Activated T-helper 1 cell treated with Interleukin-2 at 50 U/mL for 16 hours (primary cell): ENCODE measurements around the gene APOA5.
"Not testable (repeated sequence)": the region's sequence is repeated elsewhere in the genome, so short reads cannot be mapped to it uniquely, and the experiment has no call there.

Source experiments
- DNase-seq: peaks from one replicate; pipeline ENCODE4 v3.0.0-alpha.2; 2020; ENCODE audit warnings: low read depth

APOA5 gene

DNA sequence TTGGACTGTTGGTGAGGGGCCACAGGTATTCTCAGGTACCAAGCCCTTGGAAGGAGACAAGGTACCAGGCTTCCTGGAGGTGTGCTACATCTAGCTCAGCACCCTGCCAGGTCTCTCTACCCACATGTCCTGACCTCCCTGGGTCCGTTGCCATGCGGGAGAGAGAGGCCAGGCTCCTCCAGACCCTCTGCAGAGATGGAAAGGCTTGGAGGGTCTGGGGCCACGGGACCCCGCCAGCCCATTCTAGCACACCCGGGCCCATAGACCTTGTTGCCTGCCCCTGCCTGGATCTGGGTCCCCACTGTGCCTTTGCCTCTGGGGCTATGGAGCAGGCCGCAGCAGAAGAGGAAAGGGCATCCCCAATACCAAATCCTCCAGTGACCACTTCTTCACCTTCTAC is 35.8 kb upstream of the APOA5 start:
- no peak for DNase-seq

DNA sequence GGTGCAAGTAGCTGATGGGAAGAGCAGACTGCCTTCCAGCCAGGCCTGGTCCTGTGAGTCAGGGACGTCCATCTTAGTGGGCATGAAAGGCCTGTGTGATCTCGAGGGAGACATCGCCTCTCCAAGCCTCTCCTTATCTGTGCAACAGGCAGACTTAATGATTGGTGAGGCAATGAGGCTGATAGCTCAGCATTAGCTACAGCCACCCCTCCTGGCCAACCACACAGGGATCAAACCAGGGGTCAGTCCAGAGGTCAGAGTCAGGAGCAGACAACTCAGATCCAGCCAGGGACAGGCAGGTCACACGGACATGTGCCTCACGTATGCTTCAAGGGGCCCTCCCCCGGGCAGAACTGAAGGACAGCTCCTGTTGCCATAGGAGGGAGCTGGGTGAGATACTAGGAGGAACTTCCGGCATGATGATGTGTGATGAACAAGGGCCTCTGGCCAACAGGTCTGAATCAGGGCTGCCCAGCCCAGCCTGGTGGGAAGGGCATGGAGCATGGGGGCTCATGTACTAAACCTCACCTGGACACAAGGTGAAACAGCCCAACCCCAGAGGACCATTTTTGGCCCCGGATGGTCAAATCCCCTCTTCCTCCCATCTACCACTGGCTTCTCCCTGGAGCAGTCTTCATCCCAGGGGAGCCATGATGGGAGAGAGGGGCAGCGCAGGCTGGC is 35.2 kb upstream of the APOA5 start:
- no peak for DNase-seq

GRCh38 chr11:116825854-116826750 is 34.4 kb upstream of the APOA5 start:
- no peak for DNase-seq

GRCh38 chr11:116825434-116825833 is 33.8 kb upstream of the APOA5 start:
- no peak for DNase-seq

GRCh38 chr11:116823031-116823843 is 31.6 kb upstream of the APOA5 start, which contains the start of gene APOA4:
Gene APOA4 (minus strand): TSS chr11:116823304. CDS start chr11:116823191, 113 bp downstream.
- DNase-seq, result no peak

DNA sequence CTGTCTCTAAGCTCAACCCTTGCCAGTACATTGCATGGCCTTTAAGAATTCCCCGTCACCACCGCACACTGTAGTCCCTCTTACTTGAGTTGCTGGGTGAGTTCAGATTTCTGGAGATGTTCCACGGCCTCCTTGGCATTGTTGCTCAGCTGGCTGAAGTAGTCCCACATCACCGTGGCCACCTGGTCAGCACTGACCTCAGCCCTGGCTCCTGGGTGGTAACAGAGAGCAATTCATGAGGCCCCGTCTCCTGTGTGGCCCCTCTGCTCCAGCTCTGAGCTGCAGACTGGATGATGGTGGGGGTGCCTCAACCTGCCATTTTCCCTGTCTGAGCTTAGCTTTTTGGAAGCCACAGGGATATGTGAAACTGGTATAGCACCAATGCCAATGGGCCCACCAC is 30.9 kb upstream of the APOA5 start:
- DNase-seq, result no peak

- DNase-seq, result no peak
Measured at GRCh38 chr11:116821050-116821918, 29.6 kb upstream of the APOA5 start.

DNA sequence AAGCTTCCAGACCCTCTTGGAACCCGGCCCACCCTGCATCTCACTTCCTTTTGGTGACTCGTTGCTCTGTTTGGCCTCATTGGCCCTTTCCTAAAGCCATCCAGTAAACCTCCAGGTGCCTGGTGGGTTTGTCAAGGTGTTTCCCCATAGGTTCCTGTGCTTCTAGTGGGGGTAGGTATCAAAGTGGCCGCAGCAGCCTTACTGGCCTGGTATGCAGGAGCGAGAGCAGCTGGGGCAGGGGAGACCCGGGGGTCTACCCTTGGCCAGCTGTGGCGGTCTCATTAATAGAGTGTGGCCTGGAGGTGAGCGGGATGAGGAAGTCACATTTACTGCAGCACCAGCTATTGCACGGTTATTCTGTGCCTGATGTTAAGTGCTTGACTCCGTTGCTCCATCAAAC is 27.4 kb upstream of the APOA5 start:
- DNase-seq, result no peak

GRCh38 chr11:116814502-116814901 is 22.8 kb upstream of the APOA5 start:
- no peak for DNase-seq

DNA sequence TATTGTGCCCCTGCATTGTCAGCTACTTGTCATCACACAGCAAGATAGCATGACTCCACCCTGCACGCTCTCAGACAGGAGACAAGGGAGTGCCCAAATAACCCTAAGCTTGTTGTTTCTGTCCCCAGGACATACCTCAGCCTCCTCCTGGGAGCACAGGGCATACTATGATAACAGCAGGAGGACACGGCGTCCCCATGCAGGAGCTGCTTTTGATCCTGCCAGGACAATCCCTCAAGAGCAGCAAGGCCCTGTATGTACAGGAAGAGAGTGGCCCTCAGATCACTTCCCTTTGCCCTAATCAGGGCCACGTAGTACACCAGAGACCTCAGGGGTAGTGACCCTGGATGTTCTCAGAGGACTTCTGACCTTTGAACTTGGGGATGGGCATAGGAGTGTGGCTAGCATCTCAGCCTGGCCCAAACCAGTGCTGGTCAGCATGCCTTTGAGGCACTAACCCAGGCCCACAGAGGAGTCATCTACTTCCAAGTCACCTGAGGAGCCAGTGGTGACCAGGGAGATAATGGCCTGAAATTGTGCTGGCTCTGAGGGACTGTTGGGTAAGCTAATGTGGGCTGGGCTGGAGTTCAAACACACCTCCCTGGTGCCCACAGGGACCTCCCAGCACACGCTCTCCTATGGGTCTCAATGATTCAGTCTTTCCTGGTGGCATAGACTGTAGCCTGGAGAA is 22.2 kb upstream of the APOA5 start:
- no peak for DNase-seq

DNA sequence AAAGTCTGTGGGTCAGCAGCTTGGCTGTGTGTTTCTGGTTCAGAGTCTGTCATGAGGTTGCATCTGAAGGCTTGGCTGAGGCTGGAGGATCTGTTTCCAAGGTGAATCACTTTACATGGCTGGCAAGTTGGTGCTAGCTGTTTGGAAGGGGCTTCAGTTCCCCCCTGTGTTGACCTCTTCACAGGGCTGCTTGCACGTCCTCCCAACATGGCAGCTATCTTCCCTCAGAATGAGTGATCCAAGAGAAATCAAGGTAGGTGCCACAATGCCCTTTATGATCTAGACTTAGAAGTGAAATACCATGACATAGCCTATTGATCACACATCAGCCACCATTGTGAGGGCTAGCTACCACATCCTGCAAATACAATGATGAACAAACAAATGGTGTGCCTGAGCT is 21.5 kb upstream of the APOA5 start:
- DNase-seq, result no peak

DNA sequence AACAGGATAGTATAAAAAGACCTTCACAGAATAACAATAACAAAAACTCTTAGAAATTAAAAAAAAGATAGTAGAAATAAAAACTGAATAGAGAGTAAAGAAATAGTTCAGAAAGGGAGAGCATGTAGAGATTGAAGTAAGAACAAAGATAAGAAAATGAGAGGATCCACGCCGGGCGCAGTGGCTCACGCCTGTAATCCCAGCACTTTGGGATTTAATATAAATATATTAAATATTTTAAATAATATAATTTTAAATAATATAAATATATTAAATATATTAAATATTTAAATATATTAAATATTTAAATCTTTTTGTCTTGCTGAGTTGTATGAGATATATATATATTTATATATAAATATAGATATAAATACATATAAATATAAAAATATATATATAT is 20.4 kb upstream of the APOA5 start:
- no peak for DNase-seq

GRCh38 chr11:116811194-116811593 is 19.5 kb upstream of the APOA5 start:
- DNase-seq, result no peak

- DNase-seq, result no peak
Measured at GRCh38 chr11:116808262-116809175, 16.8 kb upstream of the APOA5 start.

DNA sequence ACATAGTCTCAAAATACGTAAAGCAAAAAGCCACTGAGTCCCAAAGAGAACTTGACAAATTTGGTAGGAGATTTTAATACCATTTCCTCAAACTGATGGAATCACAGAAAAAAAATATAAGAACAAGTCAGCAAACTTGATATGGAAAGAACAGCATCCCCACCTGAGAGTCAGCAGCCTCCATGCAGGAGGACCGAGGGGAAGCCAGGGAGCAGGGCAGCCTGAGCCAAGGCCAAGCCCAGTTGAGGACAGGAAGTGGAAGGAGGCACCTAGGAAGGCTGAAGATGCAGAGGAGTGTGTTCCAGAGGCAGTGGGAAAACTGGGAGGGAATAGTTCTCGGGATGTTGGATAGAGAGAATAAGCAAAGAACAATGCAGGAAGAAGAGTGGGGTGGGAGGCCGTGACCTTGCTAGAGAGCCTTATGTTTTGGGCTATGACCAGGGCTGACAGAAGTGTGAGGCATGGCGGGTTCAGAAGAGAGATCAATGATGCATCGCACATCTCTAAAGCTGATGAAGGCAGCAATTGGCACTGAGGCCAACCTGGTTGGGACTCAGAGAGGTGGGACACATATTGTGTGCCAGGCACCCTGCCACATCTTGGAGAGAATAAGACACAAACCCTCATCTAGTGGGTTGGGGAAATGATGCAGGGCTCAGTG is 16.1 kb upstream of the APOA5 start:
- DNase-seq, result no peak

DNA sequence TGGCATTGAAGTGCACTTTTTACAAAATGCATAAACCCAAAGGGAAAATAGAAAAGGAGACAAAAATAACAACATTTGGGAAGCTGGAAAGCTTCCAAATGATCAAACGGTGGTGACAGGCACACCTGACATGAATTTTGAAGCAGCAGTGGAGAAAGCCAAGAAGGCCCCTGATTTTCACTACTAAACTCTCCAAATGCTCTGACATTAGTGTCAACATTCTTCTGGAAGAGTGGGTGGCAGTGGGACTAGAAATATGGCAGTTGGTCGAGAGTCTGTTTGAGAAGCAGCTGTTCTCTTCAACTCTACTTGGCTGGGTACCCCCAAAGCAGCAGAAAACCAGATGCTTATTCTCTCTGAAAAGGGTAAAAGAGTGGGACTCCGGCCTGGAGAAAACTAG is 12.3 kb upstream of the APOA5 start:
- no peak for DNase-seq

DNA sequence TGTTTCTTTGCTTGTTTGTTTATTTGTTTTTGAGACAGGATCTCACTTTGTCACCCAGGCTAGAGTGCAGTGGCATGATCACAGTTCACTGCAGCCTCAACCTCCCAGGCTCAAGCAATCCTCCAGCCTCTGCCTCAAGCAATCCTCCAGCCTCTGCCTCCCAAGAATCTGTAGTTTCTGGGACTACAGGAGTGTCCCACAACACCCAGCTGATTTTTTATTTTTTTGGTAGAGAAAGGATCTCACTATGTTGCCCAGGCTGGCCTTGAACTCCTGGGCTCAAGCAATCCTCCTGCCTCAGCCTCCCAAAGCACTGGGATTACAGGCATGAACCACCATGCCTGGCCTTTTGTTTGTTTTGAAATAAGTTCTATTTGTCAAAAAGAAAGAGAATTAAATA is 10.0 kb upstream of the APOA5 start:
- DNase-seq, result not testable (repeated sequence)

GRCh38 chr11:116800610-116801009 is 8.9 kb upstream of the APOA5 start:
- no peak for DNase-seq

GRCh38 chr11:116798368-116798767 is 6.7 kb upstream of the APOA5 start:
- no peak for DNase-seq
